Measurements from ENCODE around the gene ZBTB8A.
"Not testable (repeated sequence)": the region's sequence is repeated elsewhere in the genome, so short reads cannot be mapped to it uniquely, and the experiment has no call there.

Gene ZBTB8A

GRCh38 chr1:32622806-32623681 lies 83.8 kb downstream of the ZBTB8A start:
- no peak for DNase-seq

DNA sequence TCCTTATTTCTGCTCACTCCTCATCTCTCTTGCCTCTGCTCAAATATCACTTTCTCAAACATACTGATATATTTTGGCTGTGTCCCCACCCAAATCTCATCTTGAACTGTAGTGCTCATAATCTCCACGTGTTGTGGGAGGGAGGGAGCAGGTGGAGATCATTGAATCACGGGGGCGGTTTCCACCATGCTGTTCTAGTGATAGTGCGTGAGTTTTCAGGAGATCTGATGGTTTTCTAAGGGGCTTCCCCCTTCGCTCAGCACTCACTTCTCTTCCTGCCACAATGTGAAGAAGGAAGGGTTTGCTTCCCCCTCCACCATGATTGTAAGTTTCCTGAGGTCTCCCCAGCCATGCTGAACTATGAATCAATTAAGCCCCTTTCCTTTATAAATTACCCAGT lies 84.5 kb downstream of the ZBTB8A start:
- no peak for DNase-seq

- no peak for DNase-seq
These were observed 86.9 kb downstream of the ZBTB8A start for GRCh38 chr1:32626176-32626575.

- DNase-seq: no peak
These were observed 88.5 kb downstream of the ZBTB8A start for GRCh38 chr1:32627596-32628162.

DNA sequence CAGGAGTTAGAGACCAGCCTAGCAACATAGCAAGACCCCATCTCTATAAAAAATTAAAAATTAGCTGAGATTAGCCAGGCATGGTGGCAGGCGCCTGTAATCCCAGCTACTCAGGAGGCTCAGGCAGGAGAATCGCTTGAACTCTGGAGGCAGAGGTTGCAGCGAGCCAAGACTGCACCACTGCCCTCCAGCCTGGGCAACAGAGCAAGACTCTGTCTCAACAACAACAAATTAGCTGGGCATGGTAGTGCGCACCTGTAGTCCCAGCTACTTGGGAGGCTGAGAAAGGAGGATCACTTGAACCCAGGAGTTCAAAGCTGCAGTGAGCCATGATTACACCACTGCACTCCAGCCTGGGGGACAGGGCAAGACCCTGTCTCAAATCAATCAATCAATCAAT lies 90.9 kb downstream of the ZBTB8A start:
- DNase-seq: not testable (repeated sequence)

GRCh38 chr1:32632829-32633228 lies 93.6 kb downstream of the ZBTB8A start:
- DNase-seq: no peak

DNA sequence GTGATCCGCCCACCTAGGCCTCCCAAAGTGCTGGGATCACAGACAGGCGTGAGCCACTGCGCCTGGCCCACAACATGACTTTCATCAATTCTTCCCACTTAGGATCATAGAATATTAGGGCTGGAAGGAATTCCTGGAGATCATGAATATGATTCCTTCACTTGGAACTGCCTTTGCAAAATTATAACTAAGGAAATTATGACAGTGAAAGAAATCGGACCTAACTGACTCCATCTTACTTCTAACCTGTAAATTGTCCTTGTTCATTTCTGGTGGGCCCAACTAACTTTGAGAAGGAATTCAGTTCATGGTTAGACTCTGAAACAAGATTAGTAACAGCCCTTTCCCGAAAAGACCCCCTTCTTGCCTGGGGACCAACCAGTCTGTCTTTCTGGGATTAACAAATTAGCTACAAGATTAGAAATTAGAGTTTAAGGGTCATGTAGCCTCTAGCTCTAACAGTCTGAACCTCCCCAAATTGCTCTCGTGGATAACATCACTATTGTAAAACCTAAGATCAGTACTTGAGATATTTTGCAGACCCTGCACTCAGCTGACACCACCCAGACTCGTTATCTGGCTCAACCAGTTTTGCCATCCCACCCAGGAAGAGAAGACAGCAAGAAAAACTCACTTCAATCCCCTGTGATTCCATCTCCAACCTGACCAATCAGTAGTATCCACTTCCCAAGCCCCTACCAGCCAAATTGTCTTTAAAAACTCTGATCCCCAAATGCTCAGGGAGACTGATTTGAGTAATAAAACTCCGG lies 96.5 kb downstream of the ZBTB8A start:
- DNase-seq: no peak

GRCh38 chr1:32636914-32637645 lies 97.9 kb downstream of the ZBTB8A start:
- DNase-seq: no peak

DNA sequence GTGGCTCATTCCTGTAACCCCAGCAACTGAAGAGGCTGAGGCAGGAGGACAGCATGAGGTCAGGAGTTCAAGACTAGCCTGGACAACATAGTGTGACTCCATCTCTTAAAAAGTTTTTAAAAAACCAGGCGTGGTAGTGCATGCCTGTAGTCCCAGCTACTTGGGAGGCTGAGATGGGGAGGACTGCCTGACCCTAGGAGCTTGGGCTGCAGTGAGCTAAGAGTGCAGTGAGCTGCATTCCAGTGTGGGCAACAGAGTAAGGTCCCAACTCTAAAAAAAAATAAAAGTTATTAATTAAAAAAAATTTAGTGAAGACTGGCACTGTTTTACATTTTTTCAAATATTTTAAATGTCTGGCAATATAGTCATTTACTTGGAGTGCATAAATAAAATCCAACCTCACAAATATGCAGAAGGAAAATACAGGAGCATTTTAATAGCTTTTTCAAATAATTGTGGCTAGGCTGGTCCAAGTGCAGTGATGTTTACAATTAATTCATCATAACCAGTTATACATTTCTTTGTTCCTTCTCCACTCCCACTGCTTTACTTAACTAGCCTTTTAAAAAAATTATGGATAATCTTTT lies 100.4 kb downstream of the ZBTB8A start:
- DNase-seq: no peak

DNA sequence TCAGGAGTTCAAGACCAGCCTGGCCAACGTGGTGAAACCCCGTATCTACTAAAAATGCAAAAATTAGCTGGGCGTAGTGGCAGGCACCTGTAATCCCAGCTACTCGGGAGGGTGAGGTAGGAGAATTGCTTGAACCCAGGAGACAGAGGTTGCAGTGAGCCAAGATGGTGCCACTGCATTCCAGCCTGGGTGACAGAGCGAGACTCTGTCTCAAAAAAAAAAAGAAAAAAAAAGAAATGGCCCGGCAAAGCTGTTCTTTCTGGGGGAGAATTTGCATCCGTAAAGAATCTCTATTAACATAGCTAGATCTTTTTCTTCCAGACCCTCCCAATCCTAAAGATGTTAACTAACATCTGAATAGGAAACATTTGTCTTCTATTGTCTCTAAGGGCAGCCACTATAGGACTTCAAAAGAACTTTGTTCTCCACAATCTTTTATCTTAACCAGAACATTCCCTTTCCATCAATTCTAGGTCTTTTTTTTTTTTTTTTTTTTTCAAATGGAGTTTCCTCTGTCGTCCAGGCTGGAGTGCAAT lies 103.1 kb downstream of the ZBTB8A start:
- not testable (repeated sequence) for DNase-seq

DNA sequence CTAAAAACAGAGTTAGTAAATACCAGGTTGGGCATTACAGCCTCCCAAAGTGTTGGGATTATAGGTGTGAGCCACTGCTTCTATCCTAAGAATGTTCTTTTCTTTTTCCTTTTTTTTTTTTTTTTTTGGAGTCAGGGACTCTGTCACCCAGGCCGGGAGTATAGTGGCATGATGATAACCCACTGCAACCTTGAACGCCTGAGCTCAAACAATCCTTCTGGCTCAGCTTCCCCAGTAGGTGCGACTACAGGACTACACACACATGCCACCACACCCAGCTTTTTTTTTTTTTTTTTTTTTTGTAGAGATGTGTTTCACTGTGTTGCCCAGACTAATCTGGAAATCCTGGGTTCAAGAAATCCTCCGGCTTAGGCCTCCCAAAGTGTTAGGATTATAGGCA lies 105.2 kb downstream of the ZBTB8A start:
- DNase-seq: no peak

- no peak for DNase-seq
These were observed 108.3 kb downstream of the ZBTB8A start for GRCh38 chr1:32647308-32648134.

DNA sequence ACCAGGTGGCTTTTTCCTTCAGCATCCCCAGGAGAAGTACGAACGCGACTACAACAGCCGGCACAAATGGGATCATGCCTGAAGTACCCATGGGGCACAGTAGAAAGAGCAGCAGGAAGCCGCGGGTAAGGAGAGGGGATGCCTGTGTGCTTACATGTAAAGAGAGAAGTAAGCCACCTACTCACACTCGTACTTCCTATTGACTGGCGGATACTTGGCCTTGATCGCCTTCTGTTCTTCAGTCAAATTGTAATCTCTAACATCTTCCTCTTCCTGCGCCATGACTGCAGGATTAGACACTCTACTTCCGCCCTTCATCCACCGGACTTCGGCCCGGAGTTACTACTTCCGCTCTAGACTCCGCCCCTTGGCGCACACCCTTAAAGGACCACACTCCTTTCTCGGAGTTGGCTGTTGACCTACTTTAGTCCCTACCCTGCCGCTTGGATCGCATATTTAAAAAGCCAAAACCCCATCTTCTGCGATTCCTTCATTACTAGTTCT lies 111.1 kb downstream of the ZBTB8A start, which contains the start of gene ZBTB8OS:
TSS of gene ZBTB8OS (minus strand) at position 303 of the 504 bp plus-strand sequence. CDS start at position 282, 21 bp downstream.
- DNase-seq: no peak

- peak; percentile 98 for DNase-seq
These were observed 111.7 kb downstream of the ZBTB8A start, which contains the start of gene RBBP4 for GRCh38 chr1:32650752-32651460. RBBP4 (plus strand) TSS chr1:32651208; CDS start chr1:32651307, 99 bp downstream.

- no peak for DNase-seq
These were observed 112.3 kb downstream of the ZBTB8A start for GRCh38 chr1:32651461-32652073.

DNA sequence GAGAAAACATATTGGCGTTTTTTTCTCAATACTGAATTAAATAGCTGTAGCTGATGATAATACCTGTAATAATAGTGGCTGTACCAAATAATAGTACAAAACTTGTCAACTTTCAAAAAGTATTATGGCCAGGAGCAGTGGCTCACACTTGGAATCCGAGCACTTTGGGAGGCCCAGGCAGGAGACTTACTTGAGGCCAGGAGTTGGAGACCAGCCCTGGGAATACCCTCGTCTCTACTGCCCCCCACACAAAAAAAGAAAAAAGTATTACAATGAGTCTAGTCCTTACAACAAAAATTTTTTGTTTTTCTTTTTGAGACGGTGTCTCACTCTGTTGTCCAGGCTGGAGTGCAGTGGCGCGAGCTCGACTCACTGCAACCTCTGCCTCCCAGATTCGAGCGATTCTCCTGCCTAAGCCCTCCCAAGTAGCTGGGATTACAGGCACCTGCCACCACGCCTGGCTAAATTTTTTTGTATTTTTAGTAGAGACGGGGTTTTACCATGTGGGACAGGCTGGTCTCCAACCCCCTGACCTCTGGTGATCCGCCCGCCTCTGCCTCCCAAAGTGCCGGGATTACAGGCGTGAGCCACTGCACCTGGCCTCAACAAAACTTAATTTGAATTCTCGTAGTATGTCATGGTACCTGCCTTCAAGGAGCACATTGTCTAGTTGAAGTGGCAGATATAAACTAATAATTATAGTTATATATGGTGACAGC lies 113.2 kb downstream of the ZBTB8A start:
- no peak for DNase-seq

Data from cortex of kidney (tissue), 1 donor.